GM19397 (cell line): ENCODE measurements around the gene NCOA5.

Source experiments
- ATAC-seq: cut with Tn5 transposase; IDR thresholded peaks from one replicate; pipeline ENCODE4 v1.9.1; 2021; ENCODE audit warnings: mild to moderate bottlenecking, moderate library complexity; ENCODE audit not compliant: unreplicated experiment

The NCOA5 gene

DNA sequence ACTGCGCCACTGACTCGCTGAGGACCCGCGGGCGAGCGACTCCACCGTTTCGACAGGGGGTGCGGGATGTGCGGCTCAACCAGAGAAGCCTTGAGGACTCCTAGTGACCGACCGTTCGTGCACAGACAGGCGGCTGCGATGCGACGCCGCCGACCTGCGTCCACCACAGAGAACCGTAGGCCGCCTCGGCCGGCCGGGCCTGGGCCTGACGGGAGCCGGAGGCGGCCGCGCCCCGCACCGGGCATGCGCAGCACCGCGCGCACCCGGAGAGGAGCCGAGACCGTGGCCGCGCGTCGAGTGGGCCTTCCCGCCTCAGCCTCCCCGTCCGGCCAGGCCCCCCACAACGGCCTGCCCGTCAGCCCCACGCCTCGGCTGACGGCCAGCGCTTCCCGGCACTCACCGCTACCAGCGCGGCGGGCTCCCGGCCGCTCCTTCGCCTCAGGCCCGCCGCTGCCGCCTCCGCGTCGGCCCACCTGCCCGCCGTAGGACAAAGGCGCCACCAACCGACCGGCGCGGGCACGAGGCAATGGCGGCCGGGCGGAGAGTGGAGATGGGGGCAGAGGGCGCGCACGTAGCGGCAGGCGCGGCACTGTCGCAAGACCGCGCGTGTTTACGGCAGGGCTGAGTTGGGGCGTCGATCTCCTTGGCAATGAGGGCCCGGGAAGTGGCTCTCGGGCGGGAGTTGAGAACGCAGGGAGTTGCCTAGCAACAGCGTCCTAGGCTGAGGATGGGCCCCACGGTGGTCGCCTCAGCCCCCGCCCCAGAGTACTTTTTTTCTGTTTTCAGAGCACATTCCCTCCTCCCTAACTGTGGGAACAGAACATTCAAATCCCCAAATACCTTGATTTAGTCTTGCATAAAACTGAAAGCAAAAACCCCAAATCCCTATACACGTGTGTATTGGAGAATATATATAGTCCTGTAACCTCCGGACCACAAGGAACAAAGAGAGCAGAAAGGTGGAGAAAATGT, at the start of gene NCOA5:
Gene NCOA5, minus strand, starts transcription at position 546 of the 972 bp plus-strand sequence. CDS start 10,538 bp downstream, outside the sequence.
- ATAC-seq: peak; percentile 90

DNA sequence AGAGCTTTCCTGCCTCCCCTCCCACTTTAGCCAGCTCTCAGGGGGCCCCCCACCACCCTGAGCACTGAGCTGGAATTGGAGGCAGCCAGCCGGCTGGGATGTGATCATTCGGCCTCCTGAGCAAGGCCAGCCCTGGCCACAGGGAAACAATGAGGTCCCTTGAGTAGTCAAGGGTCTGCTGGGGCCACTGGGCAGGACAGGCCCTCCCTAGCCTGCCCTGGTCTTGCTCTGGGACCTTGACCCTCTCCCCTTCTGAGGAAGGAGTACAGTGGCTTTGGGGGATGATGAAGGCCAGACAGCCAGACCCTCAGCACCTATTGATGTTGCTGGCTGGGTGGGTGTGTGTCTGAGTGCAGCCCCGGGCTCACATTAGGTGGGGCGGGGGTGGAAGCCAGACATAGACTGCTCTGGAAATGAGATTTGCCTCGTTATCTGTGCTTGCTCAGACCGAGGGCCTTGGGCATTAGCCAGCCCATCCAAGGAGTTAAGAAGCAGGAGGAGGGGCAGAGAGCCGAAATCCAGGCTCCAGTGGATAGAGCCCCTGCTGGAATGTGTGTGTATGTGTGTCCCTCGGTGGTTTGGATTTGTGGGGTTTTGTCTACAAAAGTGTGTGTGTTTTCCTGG, 49.6 kb upstream of the NCOA5 start:
- ATAC-seq: no peak

- ATAC-seq: no peak
Measured at GRCh38 chr20:46137816-46138215, 48.1 kb upstream of the NCOA5 start.

GRCh38 chr20:46135856-46136633, 46.3 kb upstream of the NCOA5 start:
- no peak for ATAC-seq

GRCh38 chr20:46134716-46135115, 45.0 kb upstream of the NCOA5 start:
- ATAC-seq: no peak

GRCh38 chr20:46133886-46134654, 44.3 kb upstream of the NCOA5 start:
- no peak for ATAC-seq

DNA sequence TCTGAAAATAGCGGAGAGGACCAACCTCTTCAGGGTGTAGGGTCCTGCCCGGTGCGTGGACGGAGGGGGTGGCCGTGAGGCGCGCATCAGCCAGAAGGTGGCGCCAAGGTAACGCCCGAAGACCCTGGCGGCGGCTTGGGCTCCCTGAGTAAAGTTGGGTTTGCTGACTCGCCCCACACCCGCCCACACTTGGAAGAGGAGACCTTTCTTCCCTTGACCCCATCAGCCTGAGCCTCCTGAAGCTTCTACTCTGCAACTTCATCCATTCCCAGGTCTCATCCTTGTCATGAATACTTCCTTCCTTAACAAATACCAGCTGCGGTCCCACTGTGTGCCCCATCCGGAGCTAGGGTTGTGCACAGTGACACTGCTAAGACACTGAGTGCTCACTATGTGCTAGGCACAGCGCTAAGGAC, 43.0 kb upstream of the NCOA5 start:
- no peak for ATAC-seq

GRCh38 chr20:46131396-46131795, 41.6 kb upstream of the NCOA5 start:
- no peak for ATAC-seq

- no peak for ATAC-seq
Measured at GRCh38 chr20:46130534-46130933, 40.8 kb upstream of the NCOA5 start.

GRCh38 chr20:46129955-46130481, 40.3 kb upstream of the NCOA5 start:
- no peak for ATAC-seq

- ATAC-seq: no peak
Measured at GRCh38 chr20:46128310-46129151, 38.8 kb upstream of the NCOA5 start.

GRCh38 chr20:46127396-46128010, 37.7 kb upstream of the NCOA5 start:
- ATAC-seq: no peak

GRCh38 chr20:46126440-46127056, 36.8 kb upstream of the NCOA5 start:
- no peak for ATAC-seq

- ATAC-seq: no peak
Measured at GRCh38 chr20:46123482-46124245, 33.9 kb upstream of the NCOA5 start.

- no peak for ATAC-seq
Measured at GRCh38 chr20:46122516-46123481, 33.0 kb upstream of the NCOA5 start.

DNA sequence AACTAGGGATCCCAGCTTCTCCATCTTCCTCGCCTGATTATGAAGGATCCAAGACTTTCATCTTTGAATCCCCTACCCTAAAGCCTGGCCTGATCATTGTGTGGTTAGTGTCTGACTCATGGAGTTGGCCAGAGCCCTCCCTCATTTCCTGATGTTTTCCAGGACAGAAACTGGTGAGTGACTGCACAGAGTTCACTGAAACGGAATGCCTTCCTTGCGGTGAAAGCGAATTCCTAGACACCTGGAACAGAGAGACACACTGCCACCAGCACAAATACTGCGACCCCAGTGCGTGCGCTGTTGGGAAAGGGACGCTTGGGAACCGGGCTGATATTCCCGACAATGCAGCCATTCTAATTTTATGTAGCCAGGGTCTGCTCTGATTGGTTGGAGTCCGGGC, 32.3 kb upstream of the NCOA5 start:
- no peak for ATAC-seq
